A549 (cell line): Measurements from ENCODE around the gene SGSH.

Source experiments
- CTCF ChIP-seq: fragments of >200 bp; sonication (Bioruptor Twin); formaldehyde crosslinking; IDR thresholded peaks from 3 replicates; pipeline ENCODE4 v1.5.1; 2016
- POLR2A ChIP-seq: IDR thresholded peaks from 2 replicates; pipeline ENCODE4 v1.6.1; 2012; ENCODE audit warnings: mild to moderate bottlenecking, low read length
- RFX5 ChIP-seq: fragments of 450-650 bp; IDR thresholded peaks from 2 replicates; pipeline ENCODE4 v1.7.1; 2014; ENCODE audit warnings: antibody characterized with exemption, mild to moderate bottlenecking, moderate library complexity
- SMC3 ChIP-seq: fragments of >200 bp; sonication (Bioruptor Twin); formaldehyde crosslinking; IDR thresholded peaks from 3 replicates; pipeline ENCODE4 v1.6.1; 2018; ENCODE audit warnings: inconsistent platforms
- ZSCAN20 ChIP-seq: fragments of 250-450 bp; sonication (Bioruptor Pico); IDR thresholded peaks from 2 replicates; pipeline ENCODE4 v1.8.0; 2022; ENCODE audit warnings: mild to moderate bottlenecking, moderate library complexity

GRCh38 chr17:80214878-80215210 is 5.3 kb downstream of the SGSH start:
- TF ChIP-seq ZSCAN20 (CRISPR knock-in tag): no peak
- TF ChIP-seq POLR2A: no peak
- TF ChIP-seq RFX5: no peak
- TF ChIP-seq SMC3: no peak
- no peak for TF ChIP-seq CTCF
